ENCODE data around the gene MAML3.

The MAML3 gene

DNA sequence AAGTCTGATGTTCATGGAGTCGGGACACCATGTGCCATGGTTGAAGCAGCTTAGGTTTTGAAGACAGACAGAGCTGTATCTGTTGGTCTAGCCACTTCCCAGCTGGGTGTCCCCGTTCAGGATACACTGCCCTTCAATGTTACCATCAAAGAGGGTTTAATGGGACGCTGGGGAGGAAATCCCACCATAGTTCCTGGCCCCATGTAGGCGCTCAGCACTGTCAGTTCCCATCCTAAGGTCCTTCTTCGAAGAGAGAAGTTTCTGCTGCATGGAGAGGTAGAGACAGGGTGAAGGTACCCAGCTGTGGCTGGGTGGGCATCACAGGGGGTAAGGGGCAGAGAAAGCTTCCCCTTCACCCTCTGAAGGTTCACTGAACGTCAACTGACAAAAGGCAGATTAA, 484.6 kb downstream of the MAML3 start:
- DNase-seq: no peak

DNA sequence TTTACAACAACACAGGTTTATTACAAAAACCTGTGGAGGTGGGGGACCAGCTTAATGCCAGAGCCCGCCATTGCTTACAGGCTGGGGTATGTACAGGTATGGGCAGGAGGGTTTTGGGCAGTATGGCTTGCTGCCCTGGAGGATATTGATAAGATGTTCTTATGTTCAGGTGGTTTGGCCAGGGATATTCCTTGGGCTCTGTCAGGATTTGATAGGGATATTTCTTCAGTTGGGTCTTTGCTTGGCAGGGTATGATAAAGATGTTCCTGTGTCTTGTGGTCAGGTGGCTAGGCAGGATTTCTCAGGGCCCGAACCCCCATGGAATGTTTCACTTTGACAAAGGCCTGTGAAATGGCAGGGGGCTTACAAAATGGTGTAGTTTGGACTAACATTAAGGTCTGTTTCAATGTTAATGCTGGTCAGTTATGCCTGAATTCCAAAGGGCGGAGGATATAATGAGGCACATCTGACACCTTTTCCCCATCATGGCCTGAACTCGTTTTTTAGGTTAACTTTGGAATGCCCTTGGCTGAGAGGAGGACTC, 485.3 kb downstream of the MAML3 start:
- no peak for DNase-seq

DNA sequence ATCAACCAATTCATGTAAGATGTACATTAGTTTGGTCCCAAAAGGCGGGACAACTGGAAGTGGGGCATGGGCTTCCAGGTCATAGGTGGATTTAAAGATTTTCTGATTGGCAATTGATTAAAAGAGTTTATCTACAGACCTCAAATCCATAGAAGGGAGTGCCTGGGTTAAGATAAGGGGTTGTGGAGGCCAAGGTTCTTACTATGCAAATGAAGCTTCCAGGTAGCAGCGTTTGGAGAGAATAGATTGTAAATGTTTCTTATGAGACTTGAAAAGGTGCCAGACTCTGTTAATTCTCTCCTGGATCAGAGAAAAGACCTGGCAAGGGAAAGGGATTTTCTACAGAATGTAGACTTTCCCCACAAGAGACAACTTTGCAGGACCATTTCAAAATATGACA, 485.9 kb downstream of the MAML3 start:
- no peak for DNase-seq

Data from activated gamma-delta T cell treated with Interleukin-2 at 50 U/mL for 16 hours (primary cell).